Smooth muscle cell (in vitro differentiated cells): Measurements from ENCODE around the gene IFT122. TPM values are rescaled to one million over a fixed set of nuclear protein-coding genes. Genes with fewer than 3 reads are reported as not detected.
A peak's percentile ranks its signal among the peaks of the same experiment; 100 is the strongest.
"Not testable (repeated sequence)": the region's sequence is repeated elsewhere in the genome, so short reads cannot be mapped to it uniquely, and the experiment has no call there.

Source experiments
- DNase-seq: peaks from one replicate; lab custom pipeline; 2025; ENCODE audit not compliant: unreplicated experiment; lab: John Stamatoyannopoulos, UW
- H2AFZ ChIP-seq: fragments of 200-600 bp; sonication (generic); 2 replicates; pipeline ENCODE4 v1.6.0; 2016; ENCODE audit warnings: antibody characterized with exemption, low read depth, mild to moderate bottlenecking
- H3F3A ChIP-seq: fragments of 200-600 bp; sonication (generic); 2 replicates; pipeline ENCODE4 v1.6.0; 2017; ENCODE audit warnings: antibody characterized with exemption, low read depth
- H3K27ac ChIP-seq: fragments of 200-600 bp; sonication (generic); 2 replicates; pipeline ENCODE4 v1.5.1; 2016; ENCODE audit warnings: low read depth, mild to moderate bottlenecking
- H3K27me3 ChIP-seq: fragments of 200-600 bp; sonication (generic); 2 replicates; pipeline ENCODE4 v1.6.1; 2016; ENCODE audit warnings: low read depth, mild to moderate bottlenecking
- H3K36me3 ChIP-seq: fragments of 200-600 bp; sonication (generic); 2 replicates; pipeline ENCODE4 v1.5.1; 2016; ENCODE audit warnings: low read depth
- H3K4me1 ChIP-seq: fragments of 200-600 bp; sonication (generic); 2 replicates; pipeline ENCODE4 v1.5.1; 2016; ENCODE audit warnings: low read depth
- H3K4me2 ChIP-seq: fragments of 200-600 bp; sonication (generic); 2 replicates; pipeline ENCODE4 v1.6.0; 2016; ENCODE audit warnings: mild to moderate bottlenecking
- H3K4me3 ChIP-seq: fragments of 200-600 bp; sonication (generic); 2 replicates; pipeline ENCODE4 v1.5.1; 2016; ENCODE audit warnings: mild to moderate bottlenecking
- H3K79me2 ChIP-seq: fragments of 200-600 bp; sonication (generic); 2 replicates; pipeline ENCODE4 v1.6.0; 2016; ENCODE audit warnings: low read depth, mild to moderate bottlenecking
- H3K9ac ChIP-seq: fragments of 200-600 bp; sonication (generic); 2 replicates; pipeline ENCODE4 v1.6.0; 2016; ENCODE audit warnings: low read depth
- H3K9me3 ChIP-seq: fragments of 200-600 bp; sonication (generic); replicated peaks from 2 replicates; pipeline ENCODE4 v1.5.1; 2016; ENCODE audit warnings: low read depth
- H4K20me1 ChIP-seq: fragments of 200-600 bp; sonication (generic); 2 replicates; pipeline ENCODE4 v1.6.0; 2016; ENCODE audit warnings: low read depth
- WGBS: methylation state at CpG from one replicate; pipeline ENCODE4 v1.1.7; 2016; ENCODE audit warnings: low lambda C conversion rate; 5-methylcytosine and 5-hydroxymethylcytosine counted together
- polyA plus RNA-seq: library from polyadenylated mRNA; unstranded; fragments of >200 nt; fragmentation: Nextera tagmentation; extraction: Ambion mirVana; gene quantifications from 2 replicates; pipeline ENCODE4 v1.2.1, GENCODE V29; 2016
- total RNA-seq: library from RNA; depleted of rRNA; stranded (reverse); fragments of >200 nt; gene quantifications from 2 replicates; pipeline ENCODE4 v1.2.3, GENCODE V29; 2014
- TF ChIP-seq, protein P1 (sequence below): fragments of 200-600 bp; sonication (generic); IDR thresholded peaks from 2 replicates; pipeline ENCODE4 v1.5.1; 2017; ENCODE audit warnings: borderline replicate concordance, mild to moderate bottlenecking, antibody characterized with exemption; ENCODE audit not compliant: insufficient read depth, poor library complexity, severe bottlenecking

IFT122 gene
- total and polyA plus RNA-seq, 2 experiments from 2014 or later = 13.4 to 17.4 TPM

GRCh38 chr3:129493206-129493605 lies 53.2 kb downstream of the IFT122 start:
- H3K79me2 ChIP-seq = no peaks in the 10 kb centered on the region
- H4K20me1 ChIP-seq = no peaks in the 10 kb centered on the region
- H3K27me3 ChIP-seq = no peaks in the 10 kb centered on the region
- H3K9me3 ChIP-seq = no peaks in the 10 kb centered on the region
- no peak overlapping the region for H3K9ac ChIP-seq
- H3F3A ChIP-seq = peaks cover 27% of the 10 kb centered on the region
- peaks cover 12% of the 10 kb centered on the region for H3K4me1 ChIP-seq
- H3K27ac ChIP-seq = no peak overlapping the region
- TF ChIP-seq, protein P1, sequence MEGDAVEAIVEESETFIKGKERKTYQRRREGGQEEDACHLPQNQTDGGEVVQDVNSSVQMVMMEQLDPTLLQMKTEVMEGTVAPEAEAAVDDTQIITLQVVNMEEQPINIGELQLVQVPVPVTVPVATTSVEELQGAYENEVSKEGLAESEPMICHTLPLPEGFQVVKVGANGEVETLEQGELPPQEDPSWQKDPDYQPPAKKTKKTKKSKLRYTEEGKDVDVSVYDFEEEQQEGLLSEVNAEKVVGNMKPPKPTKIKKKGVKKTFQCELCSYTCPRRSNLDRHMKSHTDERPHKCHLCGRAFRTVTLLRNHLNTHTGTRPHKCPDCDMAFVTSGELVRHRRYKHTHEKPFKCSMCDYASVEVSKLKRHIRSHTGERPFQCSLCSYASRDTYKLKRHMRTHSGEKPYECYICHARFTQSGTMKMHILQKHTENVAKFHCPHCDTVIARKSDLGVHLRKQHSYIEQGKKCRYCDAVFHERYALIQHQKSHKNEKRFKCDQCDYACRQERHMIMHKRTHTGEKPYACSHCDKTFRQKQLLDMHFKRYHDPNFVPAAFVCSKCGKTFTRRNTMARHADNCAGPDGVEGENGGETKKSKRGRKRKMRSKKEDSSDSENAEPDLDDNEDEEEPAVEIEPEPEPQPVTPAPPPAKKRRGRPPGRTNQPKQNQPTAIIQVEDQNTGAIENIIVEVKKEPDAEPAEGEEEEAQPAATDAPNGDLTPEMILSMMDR = no peak
- no peak overlapping the region for H2AFZ ChIP-seq
- no peak for DNase-seq
- 84% methylated on average over 4 of the region's 4 CpGs for WGBS
- H3K4me3 ChIP-seq = no peak overlapping the region
- H3K4me2 ChIP-seq = no peak overlapping the region
- no peaks in the 10 kb centered on the region for H3K36me3 ChIP-seq

DNA sequence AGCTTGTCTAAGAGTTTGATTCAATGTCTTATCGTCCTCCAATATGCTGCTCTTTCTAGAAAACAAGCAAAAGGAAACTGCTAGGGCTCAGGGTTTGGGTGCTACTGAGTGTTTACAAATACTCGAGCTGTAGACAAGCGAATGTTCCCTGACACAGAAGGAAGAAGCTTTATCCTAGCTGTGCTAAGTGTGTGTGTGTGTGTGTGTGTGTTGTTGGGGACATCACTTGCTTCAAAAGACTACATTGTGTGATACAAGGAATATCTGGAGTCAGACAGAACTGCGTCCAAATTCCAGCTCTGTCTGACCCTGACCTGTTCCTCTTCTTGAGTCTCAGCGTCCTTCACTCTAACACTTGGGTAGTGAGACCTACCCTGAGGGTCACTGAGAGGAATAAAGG lies 54.5 kb downstream of the IFT122 start:
- H3K36me3 ChIP-seq, H3K27me3 ChIP-seq, H3K9me3 ChIP-seq, H2AFZ ChIP-seq, H3K79me2 ChIP-seq, H3K4me3 ChIP-seq, DNase-seq, H4K20me1 ChIP-seq: not testable (repeated sequence)
- peak overlapping the region; percentile 28 for H3K4me2 ChIP-seq
- H3K4me1 ChIP-seq = peaks cover 12% of the 10 kb centered on the region
- H3K27ac ChIP-seq = peak overlapping the region; percentile 94
- peaks cover 27% of the 10 kb centered on the region for H3F3A ChIP-seq
- H3K9ac ChIP-seq = peak overlapping the region; percentile 40
- WGBS = 26% methylated on average over 5 of the region's 5 CpGs

- H3F3A ChIP-seq = peaks cover 27% of the 10 kb centered on the region
- DNase-seq, H3K9me3 ChIP-seq, H3K79me2 ChIP-seq, H3K36me3 ChIP-seq, H3K27me3 ChIP-seq, H3K4me3 ChIP-seq, H2AFZ ChIP-seq, H4K20me1 ChIP-seq: not testable (repeated sequence)
- H3K27ac ChIP-seq = peak overlapping the region; percentile 94
- whole genome bisulfite sequencing = 44% methylated on average over 10 of the region's 10 CpGs
- H3K9ac ChIP-seq = peak overlapping the region; percentile 60
- H3K4me2 ChIP-seq = peak overlapping the region; percentile 49
- peaks cover 12% of the 10 kb centered on the region for H3K4me1 ChIP-seq
Measured at GRCh38 chr3:129495006-129495639, 55.1 kb downstream of the IFT122 start.

GRCh38 chr3:129497876-129498275 lies 57.9 kb downstream of the IFT122 start:
- H3K27ac ChIP-seq, H3K9ac ChIP-seq, H2AFZ ChIP-seq, DNase-seq, H4K20me1 ChIP-seq, H3K9me3 ChIP-seq, H3K36me3 ChIP-seq, H3K27me3 ChIP-seq, H3K79me2 ChIP-seq, H3K4me2 ChIP-seq, H3K4me3 ChIP-seq: not testable (repeated sequence)
- 26% methylated on average over 2 of the region's 2 CpGs for WGBS
- peaks cover 12% of the 10 kb centered on the region for H3K4me1 ChIP-seq
- peaks cover 29% of the 10 kb centered on the region for H3F3A ChIP-seq

GRCh38 chr3:129498603-129499488 lies 58.8 kb downstream of the IFT122 start:
- H4K20me1 ChIP-seq, H3K27ac ChIP-seq, H3K4me2 ChIP-seq, H3K36me3 ChIP-seq, H3K9me3 ChIP-seq, H3K9ac ChIP-seq, H3K27me3 ChIP-seq, DNase-seq, H3K79me2 ChIP-seq, H2AFZ ChIP-seq, H3K4me3 ChIP-seq: not testable (repeated sequence)
- 79% methylated on average over 7 of the region's 8 CpGs for WGBS
- peaks cover 18% of the 10 kb centered on the region for H3K4me1 ChIP-seq
- H3F3A ChIP-seq = peaks cover 19% of the 10 kb centered on the region

DNA sequence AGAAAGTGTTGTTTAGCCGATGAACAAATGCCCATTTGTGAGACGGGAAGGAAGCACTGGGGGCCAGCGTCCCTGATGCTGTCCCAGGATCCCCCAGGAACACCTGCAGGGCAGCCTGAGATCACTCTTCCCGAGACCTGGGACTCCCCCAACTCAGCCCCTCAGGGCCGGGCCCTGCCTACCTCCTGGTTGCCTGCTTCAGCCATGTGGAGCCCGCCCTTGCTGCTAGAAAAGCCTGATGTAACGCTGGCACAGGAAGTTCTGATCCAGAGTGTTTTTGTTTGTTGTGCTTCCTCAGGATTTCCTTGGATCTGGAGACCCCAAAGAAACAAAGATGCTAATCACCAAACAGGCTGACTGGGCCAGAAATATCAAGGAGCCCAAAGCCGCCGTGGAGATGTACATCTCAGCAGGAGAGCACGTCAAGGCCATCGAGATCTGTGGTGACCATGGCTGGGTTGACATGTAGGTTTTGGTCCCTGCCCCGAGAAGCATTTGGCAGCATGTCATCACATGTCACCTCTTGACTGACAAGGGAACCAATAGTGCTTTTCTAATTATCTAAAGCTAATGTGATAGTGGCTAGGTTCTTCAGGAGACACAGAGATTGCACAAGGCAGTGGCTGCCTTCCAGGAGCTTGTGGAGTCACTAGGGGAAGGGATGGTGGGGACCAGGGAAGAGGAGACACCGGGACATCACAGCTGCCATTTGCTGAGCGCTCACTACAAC lies 59.7 kb downstream of the IFT122 start:
- not testable (repeated sequence) for H4K20me1 ChIP-seq, H2AFZ ChIP-seq, H3K36me3 ChIP-seq, H3K4me2 ChIP-seq, H3K9me3 ChIP-seq, H3K4me3 ChIP-seq, H3K27me3 ChIP-seq, H3K27ac ChIP-seq, H3K9ac ChIP-seq, DNase-seq, H3K79me2 ChIP-seq
- WGBS = 95% methylated on average over 11 of the region's 14 CpGs
- H3F3A ChIP-seq = peaks cover 11% of the 10 kb centered on the region
- H3K4me1 ChIP-seq = peaks cover 12% of the 10 kb centered on the region
